BJ (cell line): ENCODE results near the gene ORM1. TPM values are rescaled to one million over a fixed set of nuclear protein-coding genes. Genes with fewer than 3 reads are reported as not detected.

Experiments
- CTCF ChIA-PET: fragments of 350-600 bp; formaldehyde crosslinking; extraction: SDS; loops from one replicate; lab custom pipeline; 2021; ENCODE audit warnings: antibody characterized with exemption, inconsistent platforms; lab: Yijun Ruan, JAX
- POLR2A ChIA-PET: fragments of 300-600 bp; sonication (Branson Sonifier 250); formaldehyde crosslinking; extraction: SDS; loops from one replicate; lab custom pipeline; 2021; ENCODE audit warnings: antibody characterized with exemption; lab: Charles Lee
- DNase-seq: peaks from one replicate; pipeline ENCODE4 v3.0.0-alpha.2; 2011; ENCODE audit warnings: low read depth
- H3K27me3 ChIP-seq: 2 replicates; pipeline ENCODE4 v1.6.0; 2011; ENCODE audit warnings: low read length; ENCODE audit not compliant: control insufficient read depth, insufficient read depth
- H3K36me3 ChIP-seq: 2 replicates; pipeline ENCODE4 v1.5.1; 2011; ENCODE audit warnings: low read length; ENCODE audit not compliant: control insufficient read depth, insufficient read depth
- H3K4me3 ChIP-seq: 2 replicates; pipeline ENCODE4 v1.5.1; 2011; ENCODE audit warnings: low read depth, mild to moderate bottlenecking, control low read depth, low read length
- CTCF ChIP-seq: IDR thresholded peaks from 2 replicates; pipeline ENCODE4 v1.5.1; 2011; ENCODE audit warnings: low read depth, mild to moderate bottlenecking, control low read depth, inconsistent platforms, low read length, moderate library complexity; ENCODE audit not compliant: insufficient read depth
- polyA plus RNA-seq: library from polyadenylated mRNA; depleted of rRNA; stranded (reverse); fragments of >200 nt; gene quantifications from 2 replicates; pipeline ENCODE4 v1.2.3, GENCODE V29; 2011

ORM1 gene
- polyA plus RNA-seq, 1 experiment: not detected

DNA sequence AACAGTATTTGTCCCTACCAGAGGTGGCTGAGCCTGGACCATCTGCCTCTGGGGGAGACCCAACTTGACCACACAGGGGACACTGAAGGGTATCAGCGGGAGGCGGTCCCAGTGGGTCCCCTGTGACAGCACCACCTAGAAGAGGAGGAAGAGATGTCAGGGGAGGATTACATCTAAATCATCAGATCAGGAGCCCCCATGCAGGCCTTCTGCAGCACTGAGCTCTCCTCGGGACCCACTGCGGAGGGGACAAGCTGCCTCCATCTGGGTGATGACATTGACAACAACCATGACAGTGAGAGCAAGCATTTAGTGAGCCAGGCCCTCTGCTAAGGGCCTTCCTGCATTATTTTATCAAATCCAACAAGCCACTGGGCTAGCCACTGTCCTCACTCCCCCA, 19.1 kb downstream of the ORM1 start:
- Histone ChIP-seq H3K36me3 (peaks cover 44% of the 10 kb centered on the region), H3K4me3 (no peak overlapping the region), H3K27me3 (no peaks in the 10 kb centered on the region)
- CTCF ChIA-PET: interaction anchor here (1.8 kb wide), 1 partner anchor 12 kb away, joined by 3 read pairs; no protein-coding TSS in a partner anchor
- POLR2A ChIA-PET: no interaction called here
- no peak for DNase-seq
- TF ChIP-seq CTCF: no peak

- H3K27me3 ChIP-seq: no peaks in the 10 kb centered on the region
- no peak overlapping the region for H3K4me3 ChIP-seq
- no peak for DNase-seq
- H3K36me3 ChIP-seq: peaks cover 47% of the 10 kb centered on the region
- ChIA-PET CTCF (interaction anchor here (1.8 kb wide), 1 partner anchor 11 kb away, joined by 3 read pairs; no protein-coding TSS in a partner anchor), POLR2A (no interaction called here)
- no peak for TF ChIP-seq CTCF
Measured at GRCh38 chr9:114342755-114343440, 20.0 kb downstream of the ORM1 start.

GRCh38 chr9:114343471-114344187, 20.7 kb downstream of the ORM1 start:
- Histone ChIP-seq H3K36me3 (peaks cover 47% of the 10 kb centered on the region), H3K4me3 (no peak overlapping the region), H3K27me3 (no peaks in the 10 kb centered on the region)
- POLR2A ChIA-PET: no interaction called here
- no peak for TF ChIP-seq CTCF
- CTCF ChIA-PET: interaction anchor here (1.4 to 1.8 kb wide), 2 partner anchors 10 to 310 kb away, joined by 3 read pairs; no protein-coding TSS in a partner anchor
- no peak for DNase-seq

- POLR2A ChIA-PET: no interaction called here
- H3K27me3 ChIP-seq: no peaks in the 10 kb centered on the region
- no peak overlapping the region for H3K4me3 ChIP-seq
- CTCF ChIA-PET: interaction anchor here (1.4 kb wide), 1 partner anchor 309 kb away, joined by 3 read pairs; no protein-coding TSS in a partner anchor
- H3K36me3 ChIP-seq: peaks cover 45% of the 10 kb centered on the region
- no peak for TF ChIP-seq CTCF
- no peak for DNase-seq
Measured at GRCh38 chr9:114344188-114344566, 21.3 kb downstream of the ORM1 start.

- Histone ChIP-seq H3K27me3 (no peaks in the 10 kb centered on the region), H3K36me3 (peaks cover 43% of the 10 kb centered on the region), H3K4me3 (no peak overlapping the region)
- no peak for DNase-seq
- TF ChIP-seq CTCF: no peak
- ChIA-PET POLR2A (no interaction called here), CTCF (interaction anchor here (1.4 kb wide), 1 partner anchor 309 kb away, joined by 3 read pairs; no protein-coding TSS in a partner anchor)
Measured at GRCh38 chr9:114344692-114345091, 21.8 kb downstream of the ORM1 start.
